Thyroid gland (tissue), 4 donors: ENCODE results near the gene HOXC10. TPM values are rescaled to one million over a fixed set of nuclear protein-coding genes. Genes with fewer than 3 reads are reported as not detected.

Source experiments
- DNase-seq, 2 donors: peaks; one replicate each; pipeline ENCODE4 v3.0.0-alpha.2; 2019
- H3K27ac ChIP-seq, 3 donors: fragments of 200-600 bp; sonication (generic); 1 replicate in 2 of 3; 2 replicates in 1 of 3; pipeline ENCODE4 v1.5.1; 2016 to 2019; ENCODE audit warnings: mild to moderate bottlenecking in 1 of 3, moderate library complexity in 1 of 3
- H3K27me3 ChIP-seq: fragments of 200-600 bp; sonication (generic); one replicate; pipeline ENCODE4 v1.5.1; 2019
- H3K36me3 ChIP-seq, 2 donors: fragments of 200-600 bp; sonication (generic); one replicate each; pipeline ENCODE4 v1.5.1; 2016 to 2019
- H3K4me1 ChIP-seq, 2 donors: fragments of 200-600 bp; sonication (generic); one replicate each; pipeline ENCODE4 v1.5.1; 2017 to 2019
- H3K4me3 ChIP-seq, 3 donors: fragments of 200-600 bp; sonication (generic); replicated peaks in 1 of 3; 1 replicate in 2 of 3; 2 replicates in 1 of 3; pipeline ENCODE4 v1.5.1; 2016; ENCODE audit warnings: mild to moderate bottlenecking in 1 of 3
- H3K9me3 ChIP-seq: fragments of 200-600 bp; sonication (generic); one replicate; pipeline ENCODE4 v1.5.1; 2017
- POLR2A ChIP-seq, 2 donors: fragments of 450-650 bp; IDR thresholded peaks; one replicate each; pipeline ENCODE4 v1.6.1; 2017; ENCODE audit warnings: antibody characterized with exemption in 2 of 2, mild to moderate bottlenecking in 2 of 2, moderate library complexity in 1 of 2
- WGBS, 2 donors: methylation state at CpG; one replicate each; pipeline ENCODE4 v1.1.5; 2017; 5-methylcytosine and 5-hydroxymethylcytosine counted together
- intact Hi-C: fragments of 100-400 bp; cut with DNase I; formaldehyde crosslinking; loops from one replicate; pipeline ENCODE4 v1.15.1; 2023
- total RNA-seq, 4 donors: library from RNA; depleted of rRNA; stranded (reverse); fragments of >200 nt; gene quantifications; one replicate each; pipeline ENCODE4 v1.2.3, GENCODE V29; 2016
- TF ChIP-seq, protein P1 (sequence below), 6 experiments: fragments of 200-600 bp in 3 of 6; fragments of 450-650 bp in 3 of 6; sonication (generic) in 3 of 6; IDR thresholded peaks; one replicate each; pipeline ENCODE4 v1.5.1; 2016 to 2019; ENCODE audit warnings: antibody characterized with exemption in 6 of 6, mild to moderate bottlenecking in 2 of 6, inconsistent platforms in 1 of 6, moderate library complexity in 1 of 6

HOXC10 gene
- total RNA-seq, 4 donors from 2014 or later = not detected

- no peak for TF ChIP-seq POLR2A (IDR thresholded peaks at IDR 0.05)
- TF ChIP-seq, protein P1, sequence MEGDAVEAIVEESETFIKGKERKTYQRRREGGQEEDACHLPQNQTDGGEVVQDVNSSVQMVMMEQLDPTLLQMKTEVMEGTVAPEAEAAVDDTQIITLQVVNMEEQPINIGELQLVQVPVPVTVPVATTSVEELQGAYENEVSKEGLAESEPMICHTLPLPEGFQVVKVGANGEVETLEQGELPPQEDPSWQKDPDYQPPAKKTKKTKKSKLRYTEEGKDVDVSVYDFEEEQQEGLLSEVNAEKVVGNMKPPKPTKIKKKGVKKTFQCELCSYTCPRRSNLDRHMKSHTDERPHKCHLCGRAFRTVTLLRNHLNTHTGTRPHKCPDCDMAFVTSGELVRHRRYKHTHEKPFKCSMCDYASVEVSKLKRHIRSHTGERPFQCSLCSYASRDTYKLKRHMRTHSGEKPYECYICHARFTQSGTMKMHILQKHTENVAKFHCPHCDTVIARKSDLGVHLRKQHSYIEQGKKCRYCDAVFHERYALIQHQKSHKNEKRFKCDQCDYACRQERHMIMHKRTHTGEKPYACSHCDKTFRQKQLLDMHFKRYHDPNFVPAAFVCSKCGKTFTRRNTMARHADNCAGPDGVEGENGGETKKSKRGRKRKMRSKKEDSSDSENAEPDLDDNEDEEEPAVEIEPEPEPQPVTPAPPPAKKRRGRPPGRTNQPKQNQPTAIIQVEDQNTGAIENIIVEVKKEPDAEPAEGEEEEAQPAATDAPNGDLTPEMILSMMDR (IDR thresholded peaks at IDR 0.05) = no peak
- Histone ChIP-seq H3K36me3 (no peaks in the 10 kb centered on the region), H3K9me3 (no peaks in the 10 kb centered on the region), H3K4me1 (peaks cover 0 to 11% of the 10 kb centered on the region in 2 donors), H3K4me3 (no peak overlapping the region), H3K27me3 (peaks cover 79% of the 10 kb centered on the region), H3K27ac (no peak overlapping the region)
- no peak for DNase-seq
- intact Hi-C loops = no loop called here
- WGBS, 2 donors = 14 to 24% methylated on average over 24 of the region's 24 CpGs
Measured at GRCh38 chr12:53968214-53969127, 16.5 kb upstream of the HOXC10 start.

DNA sequence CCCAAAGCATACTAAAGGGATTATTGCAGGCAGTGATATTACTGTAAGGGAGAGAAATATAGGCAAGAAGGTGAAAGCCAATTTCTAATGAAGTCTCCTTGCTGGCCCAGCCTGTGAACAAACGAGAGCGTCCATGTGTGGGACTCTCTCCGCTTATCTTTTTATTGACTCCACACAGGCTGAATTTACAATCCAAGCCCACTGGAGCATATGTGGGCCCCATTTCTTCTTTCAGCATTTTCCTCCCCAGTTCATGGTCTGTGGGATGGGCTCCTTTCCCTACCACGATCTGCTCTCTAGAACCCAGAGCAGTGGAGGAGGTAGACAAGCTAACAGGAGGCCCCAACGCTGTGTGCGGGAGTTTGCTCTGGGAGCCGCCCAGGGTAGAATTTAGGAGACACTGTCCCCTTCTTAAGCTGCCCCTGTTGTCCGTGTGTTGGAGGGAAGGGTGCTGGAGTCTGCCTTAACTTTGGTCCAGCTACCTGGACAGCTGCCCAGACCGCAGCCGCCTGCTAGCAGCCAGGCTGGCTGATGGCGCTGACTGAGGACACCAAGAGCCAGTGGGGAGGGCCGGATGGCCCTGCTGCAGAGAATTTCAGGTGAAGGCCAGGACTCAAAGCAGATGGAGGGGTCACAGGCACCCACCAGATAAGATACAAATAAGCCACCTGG is 15.2 kb upstream of the HOXC10 start:
- TF ChIP-seq, protein P1 (IDR thresholded peaks at IDR 0.05) = no peak
- TF ChIP-seq POLR2A (IDR thresholded peaks at IDR 0.05) = no peak
- Histone ChIP-seq H3K4me3 (no peak overlapping the region), H3K9me3 (no peaks in the 10 kb centered on the region), H3K27ac (no peak overlapping the region), H3K27me3 (peaks cover 79% of the 10 kb centered on the region), H3K4me1 (peaks cover 6 to 21% of the 10 kb centered on the region in 2 donors), H3K36me3 (no peaks in the 10 kb centered on the region)
- no peak for DNase-seq
- intact Hi-C loops = no loop called here
- WGBS, 2 donors = 15 to 17% methylated on average over 12 of the region's 12 CpGs

DNA sequence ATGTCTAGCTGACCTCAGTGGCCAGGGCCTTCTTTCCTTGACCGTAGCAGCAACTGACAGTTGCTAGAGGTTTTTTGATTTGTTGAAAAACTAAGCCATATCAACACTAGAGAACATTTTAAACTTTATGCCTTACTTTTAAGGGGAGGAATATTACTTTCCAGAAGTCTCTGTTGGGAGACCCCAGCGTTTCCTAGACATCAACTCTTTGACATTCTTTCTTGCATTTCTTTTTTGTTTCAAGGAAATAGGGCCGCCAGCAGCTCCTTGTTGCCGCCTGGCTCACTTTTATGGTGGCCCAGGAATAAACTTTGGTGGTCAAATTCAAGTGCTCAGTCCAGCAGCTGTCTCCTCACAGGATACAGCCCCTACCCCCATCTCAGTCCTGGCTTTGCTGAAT is 14.5 kb upstream of the HOXC10 start:
- Histone ChIP-seq H3K27me3 (peaks cover 80% of the 10 kb centered on the region), H3K9me3 (no peaks in the 10 kb centered on the region), H3K4me3 (no peak overlapping the region), H3K36me3 (no peaks in the 10 kb centered on the region), H3K4me1 (peaks cover 9 to 28% of the 10 kb centered on the region in 2 donors), H3K27ac (no peak overlapping the region)
- intact Hi-C loops = no loop called here
- TF ChIP-seq, protein P1 (IDR thresholded peaks at IDR 0.05) = no peak
- TF ChIP-seq POLR2A (IDR thresholded peaks at IDR 0.05) = no peak
- no peak for DNase-seq
- WGBS, 2 donors = 16 to 20% methylated on average over 4 of the region's 4 CpGs

- 45 to 65% methylated on average over 3 of the region's 3 CpGs for WGBS, 2 donors
- Histone ChIP-seq H3K4me1 (peaks cover 9 to 30% of the 10 kb centered on the region in 2 donors), H3K4me3 (no peak overlapping the region), H3K27ac (no peak overlapping the region), H3K9me3 (no peaks in the 10 kb centered on the region), H3K36me3 (no peaks in the 10 kb centered on the region), H3K27me3 (peaks cover 78% of the 10 kb centered on the region)
- intact Hi-C loops = no loop called here
- TF ChIP-seq POLR2A (IDR thresholded peaks at IDR 0.05) = no peak
- TF ChIP-seq, protein P1 (IDR thresholded peaks at IDR 0.05) = no peak
- DNase-seq = no peak
Measured at GRCh38 chr12:53971129-53971528, 13.8 kb upstream of the HOXC10 start.

- Histone ChIP-seq H3K27ac (no peak overlapping the region), H3K27me3 (peaks cover 77% of the 10 kb centered on the region), H3K4me3 (no peak overlapping the region), H3K9me3 (no peaks in the 10 kb centered on the region), H3K36me3 (no peaks in the 10 kb centered on the region), H3K4me1 (peaks cover 9 to 26% of the 10 kb centered on the region in 2 donors)
- intact Hi-C loops = no loop called here
- DNase-seq = no peak
- WGBS, 2 donors = 27 to 28% methylated on average over 2 of the region's 2 CpGs
- TF ChIP-seq, protein P1 (IDR thresholded peaks at IDR 0.05) = no peak
- no peak for TF ChIP-seq POLR2A (IDR thresholded peaks at IDR 0.05)
Measured at GRCh38 chr12:53971686-53972085, 13.3 kb upstream of the HOXC10 start.
